Esophagus squamous epithelium (tissue), 5 donors: ENCODE data around the gene SRD5A3. TPM values are rescaled to one million over a fixed set of nuclear protein-coding genes. Genes with fewer than 3 reads are reported as not detected.

Experiments used
- DNase-seq: peaks from one replicate; lab custom pipeline; 2025; lab: John Stamatoyannopoulos, UW
- H3K27ac ChIP-seq, 4 donors: fragments of 200-600 bp; sonication (generic); one replicate each; pipeline ENCODE4 v1.5.1; 2016 to 2019; ENCODE audit warnings: mild to moderate bottlenecking in 1 of 4
- H3K27me3 ChIP-seq, 4 donors: fragments of 200-600 bp; sonication (generic); 1 replicate in 3 of 4; 2 replicates in 1 of 4; pipeline versions ENCODE4 v1.5.1 to v1.6.0; 2017 to 2021; ENCODE audit warnings: antibody characterized with exemption in 1 of 4
- H3K36me3 ChIP-seq, 3 donors: fragments of 200-600 bp; sonication (generic); one replicate each; pipeline ENCODE4 v1.5.1; 2016 to 2019
- H3K4me1 ChIP-seq, 3 donors: fragments of 200-600 bp; sonication (generic); one replicate each; pipeline ENCODE4 v1.5.1; 2017 to 2019
- H3K4me3 ChIP-seq, 4 donors: fragments of 200-600 bp; sonication (generic); 1 replicate in 3 of 4; 2 replicates in 1 of 4; pipeline ENCODE4 v1.5.1; 2016 to 2019; ENCODE audit warnings: mild to moderate bottlenecking in 2 of 4, moderate library complexity in 1 of 4
- H3K9me3 ChIP-seq, 3 donors: fragments of 200-600 bp; sonication (generic); one replicate each; pipeline ENCODE4 v1.5.1; 2016 to 2019
- POLR2A ChIP-seq, 4 donors: fragments of 450-650 bp; IDR thresholded peaks; one replicate each; pipeline ENCODE4 v1.6.1; 2017; ENCODE audit warnings: antibody characterized with exemption in 4 of 4, mild to moderate bottlenecking in 4 of 4, moderate library complexity in 3 of 4
- WGBS, 2 donors: methylation state at CpG; one replicate each; pipeline ENCODE4 v1.1.5; 2018; 5-methylcytosine and 5-hydroxymethylcytosine counted together
- intact Hi-C: fragments of 100-400 bp; cut with DNase I; formaldehyde crosslinking; loops from one replicate; pipeline ENCODE4 v1.15.0; 2022
- total RNA-seq, 4 donors: library from RNA; depleted of rRNA; stranded (reverse); fragments of >200 nt; gene quantifications; one replicate each; pipeline ENCODE4 v1.1.0, GENCODE V29; 2016
- TF ChIP-seq, protein P1 (sequence below), 6 experiments: fragments of 450-650 bp in 4 of 6; fragments of 200-600 bp in 2 of 6; sonication (generic) in 2 of 6; IDR thresholded peaks; one replicate each; pipeline ENCODE4 v1.5.1; 2016 to 2019; ENCODE audit warnings: antibody characterized with exemption in 6 of 6, mild to moderate bottlenecking in 4 of 6, moderate library complexity in 4 of 6
- donor health status: DM: yes; HTN: yes; CAD: no.

The SRD5A3 gene
- total RNA-seq, 4 donors from 2014 or later = 9.9 to 28.1 (median 18.4) TPM

DNA sequence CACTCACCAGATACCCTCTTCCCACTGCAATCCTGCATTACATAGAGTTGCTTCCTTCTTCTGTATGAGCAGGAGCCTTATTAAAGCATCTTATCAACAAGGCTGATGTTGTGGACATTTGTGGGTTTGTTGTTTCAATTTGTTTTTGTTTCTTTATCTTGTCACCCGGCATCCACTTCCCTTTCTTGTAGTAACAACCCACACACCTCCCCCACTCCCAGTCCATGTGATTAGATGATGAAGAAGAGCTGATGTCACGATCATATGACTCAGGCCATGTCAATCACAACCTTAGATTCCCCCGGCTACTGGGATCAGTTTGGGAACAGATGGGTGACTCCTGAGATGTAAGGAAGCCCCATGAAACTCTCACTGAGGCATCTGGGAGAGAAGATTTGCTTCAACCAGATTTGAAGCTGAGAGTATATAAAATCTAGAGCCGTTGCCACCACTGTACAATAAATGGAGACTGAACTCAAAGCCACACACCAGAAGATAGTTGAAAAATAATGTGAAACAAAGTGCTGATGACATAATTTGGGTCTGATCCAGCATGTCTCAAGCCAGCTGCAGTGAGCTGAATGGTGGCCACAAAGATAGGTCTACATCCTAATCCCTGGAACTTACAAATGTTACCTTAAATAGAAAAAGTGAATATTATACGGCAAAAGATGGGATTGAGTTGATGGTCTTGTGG lies 34.1 kb upstream of the SRD5A3 start:
- Histone ChIP-seq H3K27me3 (no peaks in the 10 kb centered on the region), H3K36me3 (no peaks in the 10 kb centered on the region), H3K4me1 (peaks cover 0 to 14% (median 3%) of the 10 kb centered on the region in 3 donors), H3K9me3 (no peaks in the 10 kb centered on the region), H3K27ac (no peak overlapping the region), H3K4me3 (no peak overlapping the region)
- intact Hi-C loops = no loop called here
- no peak for DNase-seq
- no peak for TF ChIP-seq POLR2A (IDR thresholded peaks at IDR 0.05)
- TF ChIP-seq, protein P1, sequence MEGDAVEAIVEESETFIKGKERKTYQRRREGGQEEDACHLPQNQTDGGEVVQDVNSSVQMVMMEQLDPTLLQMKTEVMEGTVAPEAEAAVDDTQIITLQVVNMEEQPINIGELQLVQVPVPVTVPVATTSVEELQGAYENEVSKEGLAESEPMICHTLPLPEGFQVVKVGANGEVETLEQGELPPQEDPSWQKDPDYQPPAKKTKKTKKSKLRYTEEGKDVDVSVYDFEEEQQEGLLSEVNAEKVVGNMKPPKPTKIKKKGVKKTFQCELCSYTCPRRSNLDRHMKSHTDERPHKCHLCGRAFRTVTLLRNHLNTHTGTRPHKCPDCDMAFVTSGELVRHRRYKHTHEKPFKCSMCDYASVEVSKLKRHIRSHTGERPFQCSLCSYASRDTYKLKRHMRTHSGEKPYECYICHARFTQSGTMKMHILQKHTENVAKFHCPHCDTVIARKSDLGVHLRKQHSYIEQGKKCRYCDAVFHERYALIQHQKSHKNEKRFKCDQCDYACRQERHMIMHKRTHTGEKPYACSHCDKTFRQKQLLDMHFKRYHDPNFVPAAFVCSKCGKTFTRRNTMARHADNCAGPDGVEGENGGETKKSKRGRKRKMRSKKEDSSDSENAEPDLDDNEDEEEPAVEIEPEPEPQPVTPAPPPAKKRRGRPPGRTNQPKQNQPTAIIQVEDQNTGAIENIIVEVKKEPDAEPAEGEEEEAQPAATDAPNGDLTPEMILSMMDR (IDR thresholded peaks at IDR 0.05) = no peak
- WGBS, 2 donors = 63 to 73% methylated on average over 5 of the region's 5 CpGs

DNA sequence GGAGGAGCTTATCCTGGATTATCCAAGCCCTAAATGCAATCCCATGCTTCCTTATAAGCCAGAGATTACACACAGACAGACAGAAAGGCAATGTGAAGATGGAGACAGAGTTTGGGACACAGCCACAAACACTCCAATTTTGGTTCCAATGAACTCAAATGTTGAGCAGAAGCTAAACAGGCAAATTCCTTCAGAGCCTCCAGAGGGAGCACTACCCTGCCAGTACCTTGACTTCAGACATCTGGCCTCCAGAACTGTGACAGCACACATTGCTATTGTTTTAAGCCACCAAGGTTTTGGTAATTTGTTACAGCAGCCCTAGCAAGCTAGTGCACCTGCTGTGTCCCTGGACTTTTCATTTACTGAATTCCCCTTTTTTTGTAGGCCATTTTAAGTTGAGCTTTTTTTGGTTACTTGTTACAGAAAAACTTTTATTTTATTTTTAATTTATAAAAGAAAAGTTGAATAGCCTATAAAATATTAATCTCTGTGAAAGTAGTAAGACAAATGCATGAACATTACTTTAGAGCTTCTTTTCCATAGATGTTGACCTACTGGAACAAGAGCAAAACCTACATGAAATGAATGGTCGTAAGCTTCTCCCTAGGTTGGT lies 33.4 kb upstream of the SRD5A3 start:
- Histone ChIP-seq H3K27me3 (no peaks in the 10 kb centered on the region), H3K9me3 (no peaks in the 10 kb centered on the region), H3K27ac (no peak overlapping the region), H3K4me1 (peaks cover 0 to 14% (median 3%) of the 10 kb centered on the region in 3 donors), H3K36me3 (no peaks in the 10 kb centered on the region), H3K4me3 (no peak overlapping the region)
- TF ChIP-seq POLR2A (IDR thresholded peaks at IDR 0.05) = no peak
- TF ChIP-seq, protein P1 (IDR thresholded peaks at IDR 0.05) = peak in 5 of 6 experiments; percentile 25 to 64 (median 55)
- intact Hi-C loops = no loop called here
- 83 to 88% methylated on average over 1 of the region's 1 CpG for WGBS, 2 donors
- no peak for DNase-seq

DNA sequence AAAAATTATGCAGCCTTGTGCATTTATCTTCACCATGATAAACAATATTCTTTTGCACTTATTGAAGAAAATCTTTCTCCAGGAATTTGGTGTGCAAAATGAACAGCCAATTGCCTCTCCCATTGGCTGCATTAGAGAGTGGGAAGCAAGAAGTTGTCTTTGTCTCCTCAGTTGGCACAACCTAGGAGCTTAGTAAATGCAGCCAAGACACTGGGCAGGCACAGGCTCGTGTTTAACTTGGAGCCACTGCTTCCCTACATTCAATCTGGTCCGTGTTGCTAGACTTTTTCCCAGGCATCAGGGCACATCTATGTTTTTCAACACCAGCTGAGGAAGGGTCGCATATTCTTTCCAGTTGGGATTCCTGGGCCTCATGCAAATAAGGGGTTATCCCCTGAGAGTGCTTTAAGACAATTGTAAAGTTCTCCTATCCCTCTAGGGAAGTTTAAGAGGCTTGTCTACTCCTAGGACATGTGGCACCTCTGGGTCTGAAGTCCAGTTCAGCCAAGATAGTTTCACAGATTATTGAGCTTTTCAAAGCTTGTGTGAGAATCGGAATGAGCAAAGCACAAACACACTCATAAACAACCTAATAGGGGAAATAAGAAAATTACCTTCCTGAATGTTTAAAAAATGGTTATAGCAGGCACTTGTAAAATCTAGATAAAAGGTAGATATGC lies 31.8 kb upstream of the SRD5A3 start:
- H3K36me3 ChIP-seq = no peaks in the 10 kb centered on the region
- DNase-seq = no peak
- TF ChIP-seq, protein P1 (IDR thresholded peaks at IDR 0.05) = no peak
- TF ChIP-seq POLR2A (IDR thresholded peaks at IDR 0.05) = no peak
- peaks cover 3 to 25% (median 4%) of the 10 kb centered on the region in 3 donors for H3K4me1 ChIP-seq
- WGBS, 2 donors = 25 to 31% methylated on average over 4 of the region's 4 CpGs
- intact Hi-C loops = no loop called here
- no peak overlapping the region for H3K27ac ChIP-seq
- H3K4me3 ChIP-seq = no peak overlapping the region
- H3K27me3 ChIP-seq = no peaks in the 10 kb centered on the region
- H3K9me3 ChIP-seq = no peaks in the 10 kb centered on the region

DNA sequence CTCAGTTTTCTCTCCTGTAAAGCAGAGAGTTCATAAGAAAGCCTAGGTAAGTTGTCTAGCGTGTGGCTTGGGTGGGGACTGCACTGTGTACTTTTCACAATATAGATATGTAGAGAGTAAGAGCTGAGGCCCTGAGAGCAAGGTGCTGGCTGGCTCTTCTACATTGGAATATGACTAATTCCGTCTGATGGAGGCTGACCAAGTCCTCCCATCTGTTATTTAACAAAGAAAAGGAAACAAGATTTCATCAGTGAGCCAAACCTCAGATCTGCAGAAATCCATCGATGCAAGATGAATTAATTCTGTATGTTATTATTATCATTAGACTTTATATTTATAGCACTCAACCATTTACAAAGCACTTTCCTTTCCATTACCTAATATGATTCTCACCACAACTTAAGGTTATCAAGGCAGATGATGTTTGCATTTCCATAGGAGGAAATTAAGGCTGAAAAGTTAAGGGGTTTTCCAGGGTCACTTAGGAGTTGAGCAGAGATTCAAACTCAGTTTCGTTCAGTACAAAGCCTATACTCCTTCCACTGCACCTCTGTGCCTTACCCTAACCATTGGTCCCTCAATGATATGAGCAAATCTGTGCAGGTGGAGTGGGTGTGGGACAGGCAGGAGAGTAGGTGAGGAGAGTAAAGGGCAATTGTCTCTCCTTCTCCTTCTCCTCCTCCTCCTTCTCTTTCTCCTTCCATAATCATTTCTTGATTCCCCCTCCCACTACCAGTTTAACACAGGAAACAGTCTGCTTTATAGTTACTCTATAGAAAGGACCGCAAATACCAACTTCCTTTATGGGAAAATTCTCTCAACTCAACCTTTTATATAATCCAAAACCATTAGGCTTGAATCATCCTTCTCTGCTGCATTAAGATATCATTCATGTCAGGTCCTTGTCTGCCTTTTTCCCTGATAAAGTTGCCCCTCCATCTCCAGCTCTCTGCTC lies 27.6 kb upstream of the SRD5A3 start:
- DNase-seq = no peak
- H3K27ac ChIP-seq = no peak overlapping the region
- WGBS, 2 donors = 27 to 29% methylated on average over 4 to 5 of the region's 5 CpGs

More for the DNA sequence above, 27.6 kb upstream of the SRD5A3 start:
- no peak overlapping the region for H3K4me3 ChIP-seq
- TF ChIP-seq, protein P1 (IDR thresholded peaks at IDR 0.05) = no peak
- TF ChIP-seq POLR2A (IDR thresholded peaks at IDR 0.05) = no peak
- H3K27me3 ChIP-seq = no peaks in the 10 kb centered on the region
- no peaks in the 10 kb centered on the region for H3K36me3 ChIP-seq
- intact Hi-C loops = no loop called here
- no peaks in the 10 kb centered on the region for H3K9me3 ChIP-seq
- H3K4me1 ChIP-seq = peaks cover 3 to 25% (median 4%) of the 10 kb centered on the region in 3 donors
